K562 treated with DMSO at 1 percent for 12 hours (cell line): ENCODE results near the gene ACAN. TPM values are rescaled to one million over a fixed set of nuclear protein-coding genes. Genes with fewer than 3 reads are reported as not detected.

ENCODE experiments used
- total RNA-seq: library from RNA; unstranded; fragments of 300-600 nt; gene quantifications from 2 replicates; pipeline ENCODE4 v1.2.3, GENCODE V29; 2022; ENCODE audit not compliant: insufficient read depth

The ACAN gene
- not detected in 2 replicates for total RNA-seq

DNA sequence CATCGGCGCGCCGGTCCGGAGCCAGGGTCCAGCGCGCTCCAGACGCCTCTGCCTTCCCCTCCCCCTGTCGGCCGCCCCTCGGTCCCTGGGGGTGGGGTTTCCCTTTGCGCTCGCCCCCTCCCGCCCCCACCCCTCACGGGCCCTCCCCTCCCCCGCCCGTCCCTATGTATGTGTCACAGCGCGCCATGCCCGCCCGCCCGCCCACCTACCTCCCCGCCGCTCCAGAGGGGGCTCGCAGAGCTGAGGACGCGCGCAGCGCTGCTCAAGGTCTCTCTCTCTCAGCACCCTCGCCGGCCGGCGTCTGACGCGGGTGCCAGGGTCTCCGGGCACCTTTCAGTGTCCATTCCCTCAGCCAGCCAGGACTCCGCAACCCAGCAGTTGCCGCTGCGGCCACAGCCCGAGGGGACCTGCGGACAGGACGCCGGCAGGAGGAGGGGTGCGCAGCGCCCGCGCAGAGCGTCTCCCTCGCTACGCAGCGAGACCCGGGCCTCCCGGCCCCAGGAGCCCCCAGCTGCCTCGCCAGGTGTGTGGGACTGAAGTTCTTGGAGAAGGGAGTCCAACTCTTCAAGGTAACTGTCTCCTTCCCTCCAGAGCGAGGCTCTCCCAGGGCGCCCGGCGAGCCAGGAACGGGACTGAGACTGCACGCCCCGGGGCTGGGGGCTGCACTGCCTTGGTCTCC, at the start of gene ACAN:
Gene ACAN (plus strand): TSS at position 196 of the 679 bp plus-strand sequence. CDS start 32,771 bp downstream, outside the sequence.

DNA sequence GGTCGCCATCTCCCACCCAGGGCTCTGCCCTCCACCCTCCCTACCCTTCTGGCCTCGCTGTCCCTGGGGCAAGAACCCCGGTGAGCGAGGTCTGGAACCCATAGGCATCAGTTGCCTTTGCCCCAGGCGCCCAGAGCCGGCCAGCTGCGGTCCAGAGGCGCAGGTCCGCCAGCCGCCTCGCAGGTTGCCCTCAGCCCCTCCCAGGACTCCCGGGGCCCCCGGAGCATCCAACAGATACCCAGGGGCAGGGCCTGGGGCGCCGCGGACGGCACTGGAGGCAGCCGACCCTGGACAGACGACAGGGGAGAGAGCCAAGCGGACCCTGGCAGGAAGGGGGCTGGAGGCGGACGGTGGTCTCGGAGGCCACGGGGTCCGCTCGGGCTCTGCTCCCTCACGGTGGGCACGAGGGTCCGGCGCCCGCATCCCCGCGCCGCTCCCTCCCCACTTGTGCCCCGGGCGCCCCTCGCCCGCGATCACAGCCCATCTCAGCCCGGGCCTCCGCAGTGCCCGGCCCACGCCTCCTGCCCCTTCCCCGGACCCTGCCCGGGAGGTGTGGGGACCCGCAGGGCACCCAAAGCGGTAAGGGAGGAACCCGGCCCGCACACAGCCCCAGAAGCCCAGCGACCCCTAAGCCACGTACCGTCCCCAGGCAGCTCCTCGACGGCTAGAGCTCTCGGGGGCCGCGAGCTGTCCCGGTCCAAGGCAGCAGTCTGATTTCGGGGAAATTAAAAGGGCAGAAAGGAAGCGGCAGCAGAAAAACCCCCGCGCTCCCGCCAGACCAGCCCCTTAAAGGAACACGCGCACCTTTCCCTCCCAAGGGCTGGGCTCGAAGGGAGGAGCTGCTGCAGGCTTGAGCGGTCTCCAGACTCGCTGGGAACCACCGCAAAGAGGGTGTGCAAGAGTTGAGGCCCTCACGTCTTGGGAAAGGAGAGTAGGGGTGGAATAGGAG, 91.9 kb downstream of the ACAN start, which contains the start of gene HAPLN3:
Gene HAPLN3 (minus strand): TSS at position 726 of the 949 bp plus-strand sequence. CDS start 8,246 bp downstream, outside the sequence.

DNA sequence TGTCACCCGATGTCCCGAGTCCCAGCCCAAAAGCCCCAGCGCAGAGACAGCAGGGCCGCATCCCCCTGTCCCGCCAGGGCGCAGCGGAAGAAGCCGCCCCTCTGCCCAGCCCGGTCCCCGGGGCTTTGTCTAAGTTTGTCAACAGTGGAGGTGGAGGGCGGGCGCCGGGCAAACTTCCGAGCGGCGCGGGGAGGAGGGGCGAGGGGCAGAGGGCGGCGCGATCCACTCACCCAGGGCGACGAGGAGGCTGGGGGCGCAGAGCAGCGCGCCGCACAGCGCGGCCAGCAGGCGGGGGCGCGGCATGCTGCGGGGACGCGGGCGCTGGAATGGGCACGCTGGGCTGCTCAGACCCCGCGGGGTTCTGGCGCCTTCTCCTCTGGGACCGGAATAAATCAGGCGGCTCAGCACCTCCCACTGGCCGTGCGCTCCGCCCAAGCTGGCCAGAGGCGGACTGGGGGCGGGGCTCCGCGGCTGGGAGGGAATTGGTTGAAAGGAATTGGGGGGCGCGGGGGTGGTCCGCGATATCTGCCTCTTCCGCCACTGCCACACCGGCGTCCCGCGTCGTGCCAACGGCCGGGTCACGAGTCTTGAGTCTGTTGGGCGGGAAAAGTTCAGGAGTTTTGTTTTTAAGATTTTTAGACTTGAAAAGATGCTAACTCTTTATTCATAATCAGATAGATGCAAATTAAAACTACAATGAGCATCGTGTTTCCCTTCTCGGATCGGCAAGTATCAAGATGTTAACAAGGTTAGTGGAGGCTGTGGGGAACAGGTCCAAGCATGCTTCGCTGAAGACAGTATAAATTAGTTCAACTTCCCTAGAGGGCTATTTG, 110.0 kb downstream of the ACAN start, which contains the start of gene MFGE8:
Gene MFGE8 (minus strand): TSS at position 363 of the 833 bp plus-strand sequence. CDS start 60 bp downstream, at position 303.

Other genes starting within 250 kb of the ACAN start
- 7.1 and 9.5 TPM in 2 replicates for gene AEN, start 182.1 kb upstream of the ACAN start, total RNA-seq
- 2.0 and 3.5 TPM in 2 replicates for gene ISG20, start 164.4 kb upstream of the ACAN start, total RNA-seq
- 3.3 and 6.3 TPM in 2 replicates for gene HAPLN3, start 92.1 kb downstream of the ACAN start, total RNA-seq
- 140 and 210 TPM in 2 replicates for gene MFGE8, start 109.9 kb downstream of the ACAN start, total RNA-seq